SK-N-SH treated with all-trans-retinoic acid at 6 μM for 48 hours (cell line): ENCODE data around the gene THSD4.

Experiments used
- ARNTL ChIP-seq: fragments of 450-650 bp; formaldehyde crosslinking; IDR thresholded peaks from 2 replicates; pipeline ENCODE4 v1.5.0; 2020; ENCODE audit warnings: low read depth, mild to moderate bottlenecking, moderate library complexity, borderline replicate concordance
- BACH2 ChIP-seq: fragments of 250-450 bp; sonication (Bioruptor Pico); IDR thresholded peaks from 2 replicates; pipeline ENCODE4 v1.9.0; 2021; ENCODE audit warnings: mild to moderate bottlenecking, borderline replicate concordance
- ESRRG ChIP-seq: fragments of 250-450 bp; sonication (Bioruptor Pico); IDR thresholded peaks from 2 replicates; pipeline ENCODE4 v1.6.1; 2021; ENCODE audit warnings: mild to moderate bottlenecking
- POU6F1 ChIP-seq: fragments of 250-450 bp; sonication (Bioruptor Pico); IDR thresholded peaks from 2 replicates; pipeline ENCODE4 v1.8.0; 2021; ENCODE audit warnings: low read depth, mild to moderate bottlenecking, moderate library complexity, borderline replicate concordance
- PPARA ChIP-seq: fragments of 250-450 bp; sonication (Bioruptor Pico); IDR thresholded peaks from 2 replicates; pipeline ENCODE4 v1.5.0; 2020; ENCODE audit warnings: mild to moderate bottlenecking, borderline replicate concordance
- RARB ChIP-seq: fragments of 250-450 bp; sonication (Bioruptor Pico); IDR thresholded peaks from 2 replicates; pipeline ENCODE4 v1.8.0; 2021; ENCODE audit warnings: mild to moderate bottlenecking, moderate library complexity
- SNAI2 ChIP-seq: fragments of 250-450 bp; sonication (Bioruptor Pico); IDR thresholded peaks from 2 replicates; pipeline ENCODE4 v1.5.0; 2020; ENCODE audit warnings: mild to moderate bottlenecking, moderate library complexity
- ZFP30 ChIP-seq: fragments of 450-650 bp; formaldehyde crosslinking; IDR thresholded peaks from 2 replicates; pipeline ENCODE4 v1.5.0; 2022; ENCODE audit warnings: mild to moderate bottlenecking, moderate library complexity
- ZNF565 ChIP-seq: fragments of 450-650 bp; formaldehyde crosslinking; conservative IDR thresholded peaks from 2 replicates; pipeline ENCODE4 v1.5.0; 2020; ENCODE audit warnings: low read depth, mild to moderate bottlenecking, moderate library complexity
- TF ChIP-seq, protein P1 (sequence below): fragments of 250-450 bp; sonication (Bioruptor Pico); IDR thresholded peaks from 2 replicates; pipeline ENCODE4 v1.8.0; 2020; ENCODE audit warnings: mild to moderate bottlenecking, moderate library complexity, borderline replicate concordance
- TF ChIP-seq, protein P2 (sequence below): fragments of 250-450 bp; sonication (Bioruptor Pico); IDR thresholded peaks from 2 replicates; pipeline ENCODE4 v1.5.1; 2021; ENCODE audit warnings: mild to moderate bottlenecking, moderate library complexity

- TF ChIP-seq ZFP30 (CRISPR knock-in tag) = no peak
- TF ChIP-seq, protein P1, sequence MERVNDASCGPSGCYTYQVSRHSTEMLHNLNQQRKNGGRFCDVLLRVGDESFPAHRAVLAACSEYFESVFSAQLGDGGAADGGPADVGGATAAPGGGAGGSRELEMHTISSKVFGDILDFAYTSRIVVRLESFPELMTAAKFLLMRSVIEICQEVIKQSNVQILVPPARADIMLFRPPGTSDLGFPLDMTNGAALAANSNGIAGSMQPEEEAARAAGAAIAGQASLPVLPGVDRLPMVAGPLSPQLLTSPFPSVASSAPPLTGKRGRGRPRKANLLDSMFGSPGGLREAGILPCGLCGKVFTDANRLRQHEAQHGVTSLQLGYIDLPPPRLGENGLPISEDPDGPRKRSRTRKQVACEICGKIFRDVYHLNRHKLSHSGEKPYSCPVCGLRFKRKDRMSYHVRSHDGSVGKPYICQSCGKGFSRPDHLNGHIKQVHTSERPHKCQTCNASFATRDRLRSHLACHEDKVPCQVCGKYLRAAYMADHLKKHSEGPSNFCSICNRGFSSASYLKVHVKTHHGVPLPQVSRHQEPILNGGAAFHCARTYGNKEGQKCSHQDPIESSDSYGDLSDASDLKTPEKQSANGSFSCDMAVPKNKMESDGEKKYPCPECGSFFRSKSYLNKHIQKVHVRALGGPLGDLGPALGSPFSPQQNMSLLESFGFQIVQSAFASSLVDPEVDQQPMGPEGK (CRISPR knock-in tag) = peak; percentile 30; the same call in 1 of the 2 replicates
- no peak for TF ChIP-seq RARB (CRISPR knock-in tag)
- TF ChIP-seq POU6F1 = no peak
- TF ChIP-seq, protein P2, sequence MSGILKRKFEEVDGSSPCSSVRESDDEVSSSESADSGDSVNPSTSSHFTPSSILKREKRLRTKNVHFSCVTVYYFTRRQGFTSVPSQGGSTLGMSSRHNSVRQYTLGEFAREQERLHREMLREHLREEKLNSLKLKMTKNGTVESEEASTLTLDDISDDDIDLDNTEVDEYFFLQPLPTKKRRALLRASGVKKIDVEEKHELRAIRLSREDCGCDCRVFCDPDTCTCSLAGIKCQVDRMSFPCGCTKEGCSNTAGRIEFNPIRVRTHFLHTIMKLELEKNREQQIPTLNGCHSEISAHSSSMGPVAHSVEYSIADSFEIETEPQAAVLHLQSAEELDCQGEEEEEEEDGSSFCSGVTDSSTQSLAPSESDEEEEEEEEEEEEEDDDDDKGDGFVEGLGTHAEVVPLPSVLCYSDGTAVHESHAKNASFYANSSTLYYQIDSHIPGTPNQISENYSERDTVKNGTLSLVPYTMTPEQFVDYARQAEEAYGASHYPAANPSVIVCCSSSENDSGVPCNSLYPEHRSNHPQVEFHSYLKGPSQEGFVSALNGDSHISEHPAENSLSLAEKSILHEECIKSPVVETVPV (CRISPR knock-in tag) = no peak
- TF ChIP-seq PPARA (CRISPR knock-in tag) = no peak
- no peak for TF ChIP-seq SNAI2 (CRISPR knock-in tag)
- TF ChIP-seq BACH2 (CRISPR knock-in tag) = no peak; the same call in 1 of the 2 replicates
- TF ChIP-seq ESRRG (CRISPR knock-in tag) = no peak
- TF ChIP-seq ARNTL (CRISPR knock-in tag) = no peak
- TF ChIP-seq ZNF565 = no peak
Observed at GRCh38 chr15:71806452-71806931, 691.2 kb downstream of the THSD4 start.
